ENCODE data around the gene CLCA1.

DNA sequence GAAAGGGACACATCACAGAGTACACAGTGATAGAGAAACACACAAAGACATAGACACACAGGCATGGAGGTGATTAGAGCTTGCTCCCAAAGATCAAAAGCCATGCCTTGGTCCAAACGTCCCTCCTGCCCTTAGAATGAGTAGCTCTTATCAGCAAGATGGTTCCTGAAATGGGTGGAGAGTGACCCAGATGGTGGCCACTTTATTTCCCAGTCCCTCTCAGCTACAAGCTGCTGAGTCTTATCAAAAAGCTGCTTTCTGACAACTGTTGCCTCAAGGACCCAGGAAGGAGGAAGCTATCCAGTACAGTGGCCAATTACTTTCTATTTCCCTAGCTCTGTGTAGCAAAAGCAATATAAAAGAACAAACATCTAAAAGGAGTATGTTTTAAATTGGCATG, 7.7 kb upstream of the CLCA1 start:
- TF ChIP-seq, protein P1, sequence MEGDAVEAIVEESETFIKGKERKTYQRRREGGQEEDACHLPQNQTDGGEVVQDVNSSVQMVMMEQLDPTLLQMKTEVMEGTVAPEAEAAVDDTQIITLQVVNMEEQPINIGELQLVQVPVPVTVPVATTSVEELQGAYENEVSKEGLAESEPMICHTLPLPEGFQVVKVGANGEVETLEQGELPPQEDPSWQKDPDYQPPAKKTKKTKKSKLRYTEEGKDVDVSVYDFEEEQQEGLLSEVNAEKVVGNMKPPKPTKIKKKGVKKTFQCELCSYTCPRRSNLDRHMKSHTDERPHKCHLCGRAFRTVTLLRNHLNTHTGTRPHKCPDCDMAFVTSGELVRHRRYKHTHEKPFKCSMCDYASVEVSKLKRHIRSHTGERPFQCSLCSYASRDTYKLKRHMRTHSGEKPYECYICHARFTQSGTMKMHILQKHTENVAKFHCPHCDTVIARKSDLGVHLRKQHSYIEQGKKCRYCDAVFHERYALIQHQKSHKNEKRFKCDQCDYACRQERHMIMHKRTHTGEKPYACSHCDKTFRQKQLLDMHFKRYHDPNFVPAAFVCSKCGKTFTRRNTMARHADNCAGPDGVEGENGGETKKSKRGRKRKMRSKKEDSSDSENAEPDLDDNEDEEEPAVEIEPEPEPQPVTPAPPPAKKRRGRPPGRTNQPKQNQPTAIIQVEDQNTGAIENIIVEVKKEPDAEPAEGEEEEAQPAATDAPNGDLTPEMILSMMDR (IDR thresholded peaks at IDR 0.05): no peak
- TF ChIP-seq POLR2A (IDR thresholded peaks at IDR 0.05): no peak

Measured in lower leg skin (tissue), 3 donors.